ENCODE data around the gene RALGAPA2.

GRCh38 chr20:20552076-20552475 lies 160.4 kb downstream of the RALGAPA2 start:
- TF ChIP-seq, protein P1, sequence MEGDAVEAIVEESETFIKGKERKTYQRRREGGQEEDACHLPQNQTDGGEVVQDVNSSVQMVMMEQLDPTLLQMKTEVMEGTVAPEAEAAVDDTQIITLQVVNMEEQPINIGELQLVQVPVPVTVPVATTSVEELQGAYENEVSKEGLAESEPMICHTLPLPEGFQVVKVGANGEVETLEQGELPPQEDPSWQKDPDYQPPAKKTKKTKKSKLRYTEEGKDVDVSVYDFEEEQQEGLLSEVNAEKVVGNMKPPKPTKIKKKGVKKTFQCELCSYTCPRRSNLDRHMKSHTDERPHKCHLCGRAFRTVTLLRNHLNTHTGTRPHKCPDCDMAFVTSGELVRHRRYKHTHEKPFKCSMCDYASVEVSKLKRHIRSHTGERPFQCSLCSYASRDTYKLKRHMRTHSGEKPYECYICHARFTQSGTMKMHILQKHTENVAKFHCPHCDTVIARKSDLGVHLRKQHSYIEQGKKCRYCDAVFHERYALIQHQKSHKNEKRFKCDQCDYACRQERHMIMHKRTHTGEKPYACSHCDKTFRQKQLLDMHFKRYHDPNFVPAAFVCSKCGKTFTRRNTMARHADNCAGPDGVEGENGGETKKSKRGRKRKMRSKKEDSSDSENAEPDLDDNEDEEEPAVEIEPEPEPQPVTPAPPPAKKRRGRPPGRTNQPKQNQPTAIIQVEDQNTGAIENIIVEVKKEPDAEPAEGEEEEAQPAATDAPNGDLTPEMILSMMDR (IDR thresholded peaks at IDR 0.05): no peak
- TF ChIP-seq POLR2A (IDR thresholded peaks at IDR 0.05): no peak
